K562 (cell line): Measurements from ENCODE around the gene MAN2B1. TPM values are rescaled to one million over a fixed set of nuclear protein-coding genes. Genes with fewer than 3 reads are reported as not detected.

ENCODE experiments used
- CHD4 ChIP-seq: fragments of 200-600 bp; sonication (generic); IDR thresholded peaks from 3 replicates; pipeline ENCODE4 v1.6.1; 2012; ENCODE audit warnings: low read depth, mild to moderate bottlenecking, mixed read lengths, low read length, inconsistent platforms; ENCODE audit not compliant: insufficient read depth, insufficient replicate concordance, poor library complexity, severe bottlenecking
- CLOCK ChIP-seq: fragments of 250-450 bp; sonication (Bioruptor Pico); IDR thresholded peaks from 2 replicates; pipeline ENCODE4 v1.4.0; 2020; ENCODE audit warnings: mild to moderate bottlenecking, moderate library complexity, borderline replicate concordance
- HDAC1 ChIP-seq, 2 experiments: fragments of 450-650 bp; IDR thresholded peaks; 2 replicates each; pipeline ENCODE4 v1.6.1; 2016 to 2017; ENCODE audit warnings: inconsistent platforms in 1 of 2, mild to moderate bottlenecking in 1 of 2, moderate library complexity in 1 of 2
- HES1 ChIP-seq: fragments of 450-650 bp; IDR thresholded peaks from 2 replicates; pipeline ENCODE4 v1.6.1; 2016; ENCODE audit warnings: low read depth, mild to moderate bottlenecking, moderate library complexity
- HMG20B ChIP-seq: fragments of 250-450 bp; sonication (Bioruptor Pico); IDR thresholded peaks from 2 replicates; pipeline ENCODE4 v1.5.0; 2021; ENCODE audit warnings: mild to moderate bottlenecking
- SIX5 ChIP-seq, 2 experiments: IDR thresholded peaks; 2 replicates each; pipeline ENCODE4 v1.6.1; 2011; ENCODE audit warnings: low read length in 2 of 2, borderline replicate concordance in 1 of 2, low read depth in 1 of 2, mild to moderate bottlenecking in 1 of 2, moderate library complexity in 1 of 2; ENCODE audit not compliant: insufficient read depth in 1 of 2
- SMAD2 ChIP-seq: fragments of 150-350 bp; IDR thresholded peaks from 2 replicates; pipeline ENCODE4 v1.6.1; 2014; ENCODE audit warnings: low read depth, mild to moderate bottlenecking, low read length
- SMAD3 ChIP-seq: fragments of 450-650 bp; formaldehyde crosslinking; conservative IDR thresholded peaks from 2 replicates; pipeline ENCODE4 v1.4.0; 2020; ENCODE audit warnings: mild to moderate bottlenecking
- TRIM24 ChIP-seq, 2 experiments: fragments of 450-650 bp; IDR thresholded peaks; 2 replicates each; pipeline ENCODE4 v1.6.1; 2016
- YY1 ChIP-seq, 3 experiments: IDR thresholded peaks; 2 replicates each; pipeline ENCODE4 v1.6.1; 2011; ENCODE audit warnings: low read length in 2 of 3, mild to moderate bottlenecking in 2 of 3, moderate library complexity in 2 of 3, borderline replicate concordance in 1 of 3, control low read depth in 1 of 3, low read depth in 1 of 3; ENCODE audit not compliant: insufficient read depth in 3 of 3, insufficient replicate concordance in 2 of 3, control insufficient read depth in 1 of 3, insufficient read length in 1 of 3; ENCODE audit errors: extremely low read depth in 1 of 3
- polyA plus RNA-seq, 8 experiments: library from polyadenylated mRNA; depleted of rRNA in 4 of 8; stranded (reverse) in 5 of 8; unstranded in 3 of 8; fragments of >200 nt; fragmentation: Nextera tagmentation in 2 of 8; fragmentation: Illumina TruSeq in 1 of 8; extraction: Ambion mirVana in 2 of 8; extraction: Trizol in 1 of 8; gene quantifications; 2 replicates each; pipeline versions ENCODE4 v1.2.1 to v1.2.3, GENCODE V29; 2011 to 2014; ENCODE audit warnings: inconsistent platforms in 1 of 8, missing spikeins in 1 of 8
- total RNA-seq, 7 experiments: library from RNA; depleted of rRNA in 6 of 7; stranded (reverse); fragments of >200 nt in 6 of 7; fragmentation: Illumina TruSeq in 2 of 7; extraction: Trizol in 2 of 7; gene quantifications; 2 replicates each; pipeline versions ENCODE4 v1.2.1 to v1.2.3, GENCODE V29; 2011 to 2021; ENCODE audit warnings: low replicate concordance in 1 of 7
- TF ChIP-seq, protein P1 (sequence below): fragments of 250-450 bp; sonication (Bioruptor Pico); IDR thresholded peaks from 2 replicates; pipeline ENCODE4 v1.5.0; 2020; ENCODE audit warnings: mild to moderate bottlenecking, borderline replicate concordance
- TF ChIP-seq, protein P2 (sequence below): fragments of 250-450 bp; sonication (Bioruptor Pico); IDR thresholded peaks from 2 replicates; pipeline ENCODE4 v1.8.0; 2021; ENCODE audit warnings: moderate library complexity, mild to moderate bottlenecking, inconsistent platforms
- TF ChIP-seq, protein P3 (sequence below): fragments of 450-650 bp; formaldehyde crosslinking; conservative IDR thresholded peaks from 2 replicates; pipeline ENCODE4 v1.4.0; 2022; ENCODE audit warnings: mild to moderate bottlenecking, missing genetic modification characterization

The MAN2B1 gene
- total and polyA plus RNA-seq, 9 of the 15 experiments (the other 6 are each of a cell fraction or from before 2014, with no cell fraction given), result 0.59 to 33.8 (median 11.4) TPM

DNA sequence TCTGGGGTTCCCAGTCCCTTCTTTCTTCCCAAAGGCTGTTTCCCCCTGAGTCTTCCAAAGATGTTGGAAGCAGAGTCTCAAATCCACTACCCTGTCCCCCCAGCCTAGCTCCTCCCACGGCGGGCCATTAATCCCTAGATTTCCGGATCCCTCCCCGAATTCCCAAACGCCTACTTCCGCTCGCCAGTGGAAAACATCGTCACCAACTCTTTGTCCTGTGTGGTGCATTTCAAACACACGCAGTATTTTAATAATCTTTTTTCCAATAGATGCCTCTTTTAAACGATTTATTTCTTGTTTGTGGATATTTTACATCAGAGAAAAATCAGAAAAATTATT is 55.2 kb downstream of the MAN2B1 start (continued):
- TF ChIP-seq, protein P1, sequence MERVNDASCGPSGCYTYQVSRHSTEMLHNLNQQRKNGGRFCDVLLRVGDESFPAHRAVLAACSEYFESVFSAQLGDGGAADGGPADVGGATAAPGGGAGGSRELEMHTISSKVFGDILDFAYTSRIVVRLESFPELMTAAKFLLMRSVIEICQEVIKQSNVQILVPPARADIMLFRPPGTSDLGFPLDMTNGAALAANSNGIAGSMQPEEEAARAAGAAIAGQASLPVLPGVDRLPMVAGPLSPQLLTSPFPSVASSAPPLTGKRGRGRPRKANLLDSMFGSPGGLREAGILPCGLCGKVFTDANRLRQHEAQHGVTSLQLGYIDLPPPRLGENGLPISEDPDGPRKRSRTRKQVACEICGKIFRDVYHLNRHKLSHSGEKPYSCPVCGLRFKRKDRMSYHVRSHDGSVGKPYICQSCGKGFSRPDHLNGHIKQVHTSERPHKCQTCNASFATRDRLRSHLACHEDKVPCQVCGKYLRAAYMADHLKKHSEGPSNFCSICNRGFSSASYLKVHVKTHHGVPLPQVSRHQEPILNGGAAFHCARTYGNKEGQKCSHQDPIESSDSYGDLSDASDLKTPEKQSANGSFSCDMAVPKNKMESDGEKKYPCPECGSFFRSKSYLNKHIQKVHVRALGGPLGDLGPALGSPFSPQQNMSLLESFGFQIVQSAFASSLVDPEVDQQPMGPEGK (CRISPR knock-in tag), result no peak
- TF ChIP-seq, protein P2, sequence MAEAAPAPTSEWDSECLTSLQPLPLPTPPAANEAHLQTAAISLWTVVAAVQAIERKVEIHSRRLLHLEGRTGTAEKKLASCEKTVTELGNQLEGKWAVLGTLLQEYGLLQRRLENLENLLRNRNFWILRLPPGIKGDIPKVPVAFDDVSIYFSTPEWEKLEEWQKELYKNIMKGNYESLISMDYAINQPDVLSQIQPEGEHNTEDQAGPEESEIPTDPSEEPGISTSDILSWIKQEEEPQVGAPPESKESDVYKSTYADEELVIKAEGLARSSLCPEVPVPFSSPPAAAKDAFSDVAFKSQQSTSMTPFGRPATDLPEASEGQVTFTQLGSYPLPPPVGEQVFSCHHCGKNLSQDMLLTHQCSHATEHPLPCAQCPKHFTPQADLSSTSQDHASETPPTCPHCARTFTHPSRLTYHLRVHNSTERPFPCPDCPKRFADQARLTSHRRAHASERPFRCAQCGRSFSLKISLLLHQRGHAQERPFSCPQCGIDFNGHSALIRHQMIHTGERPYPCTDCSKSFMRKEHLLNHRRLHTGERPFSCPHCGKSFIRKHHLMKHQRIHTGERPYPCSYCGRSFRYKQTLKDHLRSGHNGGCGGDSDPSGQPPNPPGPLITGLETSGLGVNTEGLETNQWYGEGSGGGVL (CRISPR knock-in tag), result no peak
- TF ChIP-seq, protein P3, sequence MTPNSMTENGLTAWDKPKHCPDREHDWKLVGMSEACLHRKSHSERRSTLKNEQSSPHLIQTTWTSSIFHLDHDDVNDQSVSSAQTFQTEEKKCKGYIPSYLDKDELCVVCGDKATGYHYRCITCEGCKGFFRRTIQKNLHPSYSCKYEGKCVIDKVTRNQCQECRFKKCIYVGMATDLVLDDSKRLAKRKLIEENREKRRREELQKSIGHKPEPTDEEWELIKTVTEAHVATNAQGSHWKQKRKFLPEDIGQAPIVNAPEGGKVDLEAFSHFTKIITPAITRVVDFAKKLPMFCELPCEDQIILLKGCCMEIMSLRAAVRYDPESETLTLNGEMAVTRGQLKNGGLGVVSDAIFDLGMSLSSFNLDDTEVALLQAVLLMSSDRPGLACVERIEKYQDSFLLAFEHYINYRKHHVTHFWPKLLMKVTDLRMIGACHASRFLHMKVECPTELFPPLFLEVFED, result no peak
- TF ChIP-seq SMAD2 (no peak), TRIM24 (IDR thresholded peaks at IDR 0.05) (no peak), SMAD3 (CRISPR knock-in tag) (no peak), SIX5 (IDR thresholded peaks at IDR 0.05; ENCODE audit: borderline replicate concordance in 1 of 2, insufficient read depth in 1 of 2, low read depth in 1 of 2, low read length in 2 of 2) (no peak), CHD4 (no peak), YY1 (IDR thresholded peaks at IDR 0.05; ENCODE audit: borderline replicate concordance in 1 of 3, control insufficient read depth in 1 of 3, extremely low read depth in 1 of 3, insufficient read depth in 3 of 3, insufficient read length in 1 of 3, insufficient replicate concordance in 2 of 3, low read depth in 1 of 3, low read length in 2 of 3) (peak in 1 of 3 experiments; percentile 34), HES1 (0 out of 2 replicates have a peak, but pooled peaks have one; percentile 9), CLOCK (CRISPR knock-in tag) (no peak), HDAC1 (IDR thresholded peaks at IDR 0.05) (peak; percentile 5 to 37; a peak in 1 of 4 replicates), HMG20B (CRISPR knock-in tag) (no peak)
